GM18951 (cell line): ENCODE measurements around the gene MAPK1.
"Not testable (repeated sequence)": the region's sequence is repeated elsewhere in the genome, so short reads cannot be mapped to it uniquely, and the experiment has no call there.

Experiments
- POLR2A ChIP-seq: IDR thresholded peaks from 4 replicates; pipeline ENCODE4 v1.6.1; 2011; ENCODE audit warnings: mild to moderate bottlenecking; ENCODE audit not compliant: insufficient read length, insufficient read depth; ENCODE audit errors: extremely low read depth
- in situ Hi-C: fragments of 300-500 bp; cut with MboI; formaldehyde crosslinking; loops from one replicate; pipeline ENCODE4 v1.12.0; 2022; ENCODE audit warnings: low sequenced_read_pairs, mixed read lengths, inconsistent platforms; ENCODE audit not compliant: unreplicated experiment

Gene MAPK1

GRCh38 chr22:21832291-21833290 is 34.9 kb downstream of the MAPK1 start:
- in situ Hi-C loops = no loop called here
- no peak for TF ChIP-seq POLR2A

GRCh38 chr22:21829523-21829922 is 37.9 kb downstream of the MAPK1 start:
- no peak for TF ChIP-seq POLR2A
- in situ Hi-C loops = no loop called here

GRCh38 chr22:21828268-21828638 is 39.2 kb downstream of the MAPK1 start:
- no peak for TF ChIP-seq POLR2A
- in situ Hi-C loops = no loop called here

GRCh38 chr22:21827628-21828267 is 39.7 kb downstream of the MAPK1 start:
- in situ Hi-C loops = no loop called here
- TF ChIP-seq POLR2A = no peak

- no peak for TF ChIP-seq POLR2A
- in situ Hi-C loops = no loop called here
Observed at GRCh38 chr22:21826204-21826603, 41.2 kb downstream of the MAPK1 start.

- in situ Hi-C loops = not testable (repeated sequence)
Observed at GRCh38 chr22:21824962-21825361, 42.5 kb downstream of the MAPK1 start.

GRCh38 chr22:21824445-21824912 is 43.0 kb downstream of the MAPK1 start:
- TF ChIP-seq POLR2A = no peak
- in situ Hi-C loops = no loop called here

GRCh38 chr22:21823740-21824444 is 43.6 kb downstream of the MAPK1 start:
- in situ Hi-C loops = no loop called here

GRCh38 chr22:21819183-21819770 is 48.2 kb downstream of the MAPK1 start:
- in situ Hi-C loops = no loop called here

More at GRCh38 chr22:21823740-21824444, 43.6 kb downstream of the MAPK1 start:
- no peak for TF ChIP-seq POLR2A

GRCh38 chr22:21818487-21819182 is 48.8 kb downstream of the MAPK1 start:
- in situ Hi-C loops = no loop called here
- TF ChIP-seq POLR2A = no peak

More at GRCh38 chr22:21819183-21819770, 48.2 kb downstream of the MAPK1 start:
- TF ChIP-seq POLR2A = no peak

- in situ Hi-C loops = not testable (repeated sequence)
Observed at GRCh38 chr22:21817497-21817853, 50.0 kb downstream of the MAPK1 start.

- no peak for TF ChIP-seq POLR2A
- in situ Hi-C loops = no loop called here
Observed at GRCh38 chr22:21816787-21817496, 50.5 kb downstream of the MAPK1 start.
